ENCODE results near the gene KRTAP4-9. TPM values are rescaled to one million over a fixed set of nuclear protein-coding genes. Genes with fewer than 3 reads are reported as not detected.

KRTAP4-9 gene
- total RNA-seq, 1 experiment from 2014 or later = not detected

GRCh38 chr17:41126412-41126811, 21.2 kb downstream of the KRTAP4-9 start:
- Histone ChIP-seq H3K36me3 (ENCODE audit: control insufficient read depth in 1 of 2, insufficient read depth in 2 of 2, low read length in 2 of 2) (peaks cover 0 to 9% of the 10 kb centered on the region in 2 experiments; a peak in 1 of 4 replicates), H3K27me3 (ENCODE audit: insufficient read depth, low read length) (no peaks in the 10 kb centered on the region), H3K9me3 (ENCODE audit: control insufficient read depth in 1 of 2, insufficient read depth in 1 of 2, low read depth in 1 of 2, low read length in 2 of 2) (peaks cover 0 to 19% of the 10 kb centered on the region in 2 experiments; a peak in 1 of 4 replicates), H3K27ac (ENCODE audit: low read depth, low read length) (no peak overlapping the region), H3K9ac (ENCODE audit: low read length) (no peak overlapping the region), H3K79me2 (ENCODE audit: insufficient read depth, low read length) (no peaks in the 10 kb centered on the region), H2AFZ (ENCODE audit: low read depth, low read length, poor library complexity, severe bottlenecking) (no peak overlapping the region), H4K20me1 (ENCODE audit: insufficient read depth) (no peaks in the 10 kb centered on the region), H3K9me2 (ENCODE audit: insufficient read depth) (no peaks in the 10 kb centered on the region), H3K4me1 (ENCODE audit: control insufficient read depth in 1 of 2, insufficient read depth in 2 of 2, low read length in 2 of 2) (peaks cover 0 to 39% of the 10 kb centered on the region in 2 experiments; a peak in 2 of 4 replicates), H3K4me3 (replicated peaks in 1 of 2; ENCODE audit: low read depth in 1 of 2, low read length in 2 of 2) (no peak overlapping the region), H3K4me2 (ENCODE audit: low read length) (no peak overlapping the region)
- POLR2A ChIA-PET = no interaction called here
- RAD21 ChIA-PET (ENCODE audit: low non-redundant PET in 1 of 2, low total read pairs in 2 of 2, uncharacterized antibody in 2 of 2, unreplicated experiment in 2 of 2) = no interaction called here
- BruUV-seq (replicated peaks) = no TSS peak
- intact Hi-C loops (cut with micrococcal nuclease) = no loop called here
- TF ChIP-seq MAX (IDR thresholded peaks at IDR 0.05) (no peak), ATF3 (IDR thresholded peaks at IDR 0.05) (no peak), RAD21 (IDR thresholded peaks at IDR 0.05; ENCODE audit: low read depth) (no peak), TCF7L2 (IDR thresholded peaks at IDR 0.05; ENCODE audit: borderline replicate concordance, extremely low read depth, insufficient read depth, insufficient read length) (no peak), CEBPB (IDR thresholded peaks at IDR 0.05; ENCODE audit: low read depth) (no peak), CBX3 (IDR thresholded peaks at IDR 0.05; ENCODE audit: low read depth) (no peak), POLR2AphosphoS5 (IDR thresholded peaks at IDR 0.05; ENCODE audit: low read depth, low read length) (no peak), YY1 (IDR thresholded peaks at IDR 0.05; ENCODE audit: extremely low read depth, insufficient replicate concordance, low read depth, low read length) (no peak), EGR1 (IDR thresholded peaks at IDR 0.05; ENCODE audit: low read depth) (no peak), FOSL1 (IDR thresholded peaks at IDR 0.05; ENCODE audit: low read depth) (no peak), REST (IDR thresholded peaks at IDR 0.05; ENCODE audit: low read depth) (no peak), ZNF274 (IDR thresholded peaks at IDR 0.05; ENCODE audit: low read depth, low read length) (no peak), CTCF (IDR thresholded peaks at IDR 0.05 in 2 of 3, conservative IDR thresholded peaks at IDR 0.05 in 1 of 3; ENCODE audit: borderline replicate concordance in 1 of 3, insufficient read depth in 1 of 3, low read depth in 2 of 3, low read length in 2 of 3) (no peak), JUND (IDR thresholded peaks at IDR 0.05) (no peak), SP1 (IDR thresholded peaks at IDR 0.05; ENCODE audit: low read depth) (no peak), SRF (IDR thresholded peaks at IDR 0.05; ENCODE audit: low read depth) (no peak), EZH2phosphoT487 (IDR thresholded peaks at IDR 0.05; ENCODE audit: borderline replicate concordance) (no peak), EZH2 (IDR thresholded peaks at IDR 0.05) (no peak)
- CTCF ChIA-PET = no interaction called here
- DNase-seq (ENCODE audit: low read depth, low spot score) (no peak), ATAC-seq (no peak)
